Endothelial cell of umbilical vein (primary cell): ENCODE results near the gene FKBP2.

Experiments
- CTCF ChIP-seq, 2 donors: IDR thresholded peaks; 1 replicate in 1 of 2; 2 replicates in 1 of 2; pipeline ENCODE4 v1.5.1; 2011; ENCODE audit warnings: low read length in 2 of 2, mild to moderate bottlenecking in 2 of 2, moderate library complexity in 2 of 2, control low read depth in 1 of 2, inconsistent platforms in 1 of 2, low read depth in 1 of 2; ENCODE audit not compliant: insufficient read depth in 1 of 2; ENCODE audit errors: extremely low read depth in 1 of 2
- MAX ChIP-seq: IDR thresholded peaks from 2 replicates; pipeline ENCODE4 v1.6.1; 2011; ENCODE audit not compliant: insufficient read depth, insufficient read length

- TF ChIP-seq CTCF (IDR thresholded peaks at IDR 0.05; ENCODE audit: extremely low read depth in 1 of 2, insufficient read depth in 1 of 2, low read depth in 1 of 2, low read length in 2 of 2) = no peak
- no peak for TF ChIP-seq MAX
Measured at GRCh38 chr11:64288353-64288750, 47.5 kb downstream of the FKBP2 start.
